HG03095 (cell line): Measurements from ENCODE around the gene SELENOS.

Experiments
- ATAC-seq: cut with Tn5 transposase; IDR thresholded peaks from one replicate; pipeline ENCODE4 v1.9.1; 2021; ENCODE audit warnings: moderate library complexity; ENCODE audit not compliant: unreplicated experiment

The SELENOS gene

DNA sequence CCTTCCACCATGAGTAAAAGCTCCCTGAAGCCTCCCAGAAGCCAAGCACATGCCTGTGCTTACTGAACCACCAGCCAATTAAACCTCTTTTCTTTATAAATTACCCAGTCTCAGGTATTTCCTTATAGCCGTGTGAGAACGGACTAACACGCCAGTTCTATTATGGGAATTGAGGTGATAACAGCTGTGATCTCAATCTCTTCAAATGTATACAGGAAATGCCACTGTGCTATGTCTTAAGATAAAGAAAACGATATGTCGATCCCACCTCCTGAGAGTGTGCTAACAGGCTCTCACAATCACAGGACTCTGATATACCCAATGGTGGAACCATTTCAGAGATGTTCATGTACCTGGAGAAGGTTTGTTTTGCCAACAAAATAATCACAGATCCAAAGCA, 51.6 kb downstream of the SELENOS start:
- no peak for ATAC-seq
